Neural cell (in vitro differentiated cells): ENCODE results near the gene SLK. TPM values are rescaled to one million over a fixed set of nuclear protein-coding genes. Genes with fewer than 3 reads are reported as not detected.

Experiments used
- H2AFZ ChIP-seq: fragments of 200-600, 300-800 bp; sonication (generic), shearing (Covaris generic); 2 replicates; pipeline ENCODE4 v1.6.0; 2014; ENCODE audit warnings: low read depth, mild to moderate bottlenecking, antibody characterized with exemption, low read length, moderate library complexity
- H3F3A ChIP-seq: fragments of 200-600 bp; shearing (Covaris generic); 2 replicates; pipeline ENCODE4 v1.6.1; 2016; ENCODE audit warnings: mild to moderate bottlenecking, moderate library complexity, mixed read lengths, antibody characterized with exemption, low read length; ENCODE audit not compliant: insufficient read depth, poor library complexity, severe bottlenecking
- H3K27ac ChIP-seq: fragments of 200-600, 300-800 bp; sonication (generic), shearing (Covaris generic); 2 replicates; pipeline ENCODE4 v1.5.1; 2014; ENCODE audit warnings: mild to moderate bottlenecking, low read length, moderate library complexity
- H3K27me3 ChIP-seq: fragments of 300-800, 200-600 bp; sonication (generic), shearing (Covaris generic); 2 replicates; pipeline ENCODE4 v1.6.0; 2014; ENCODE audit warnings: mild to moderate bottlenecking, low read depth, low read length, moderate library complexity; ENCODE audit not compliant: insufficient read depth
- H3K36me3 ChIP-seq: fragments of 300-800, 200-600 bp; sonication (generic), shearing (Covaris generic); 2 replicates; pipeline ENCODE4 v1.5.1; 2014; ENCODE audit warnings: mild to moderate bottlenecking, antibody characterized with exemption, low read length, moderate library complexity; ENCODE audit not compliant: insufficient read depth
- H3K4me2 ChIP-seq: fragments of 300-800, 200-600 bp; sonication (generic), shearing (Covaris generic); 2 replicates; pipeline ENCODE4 v1.6.0; 2014; ENCODE audit warnings: mild to moderate bottlenecking, low read length
- H3K4me3 ChIP-seq: fragments of 300-800, 200-600 bp; sonication (generic), shearing (Covaris generic); 2 replicates; pipeline ENCODE4 v1.5.1; 2014; ENCODE audit warnings: mild to moderate bottlenecking, low read length, moderate library complexity
- H3K79me2 ChIP-seq: fragments of 200-600 bp; shearing (Covaris generic); replicated peaks from 2 replicates; pipeline ENCODE4 v1.6.0; 2014; ENCODE audit warnings: mild to moderate bottlenecking, low read length, moderate library complexity; ENCODE audit not compliant: insufficient read depth
- H3K9ac ChIP-seq: fragments of 300-800, 200-600 bp; sonication (generic), shearing (Covaris generic); 2 replicates; pipeline ENCODE4 v1.6.1; 2016; ENCODE audit warnings: mild to moderate bottlenecking, low read length, mixed read lengths
- H3K9me2 ChIP-seq: fragments of 200-600 bp; shearing (Covaris generic); 2 replicates; pipeline ENCODE4 v1.6.1; 2016; ENCODE audit warnings: mild to moderate bottlenecking, low read length, mixed read lengths; ENCODE audit not compliant: insufficient read depth
- H3K9me3 ChIP-seq: fragments of 200-600, 300-800 bp; sonication (generic), shearing (Covaris generic); 2 replicates; pipeline ENCODE4 v1.6.1; 2016; ENCODE audit warnings: mild to moderate bottlenecking, mixed run types, low read length, moderate library complexity, mixed read lengths
- H4K20me1 ChIP-seq: fragments of 200-600 bp; shearing (Covaris generic); 2 replicates; pipeline ENCODE4 v1.6.1; 2016; ENCODE audit warnings: mild to moderate bottlenecking, mixed run types; ENCODE audit not compliant: insufficient read depth
- CTCF ChIP-seq: fragments of 450-650 bp; IDR thresholded peaks from 2 replicates; pipeline ENCODE4 v1.5.1; 2014; ENCODE audit warnings: antibody characterized with exemption, mild to moderate bottlenecking, moderate library complexity; ENCODE audit not compliant: poor library complexity, severe bottlenecking
- EP300 ChIP-seq: fragments of 450-650 bp; conservative IDR thresholded peaks from 2 replicates; pipeline ENCODE4 v1.6.1; 2014; ENCODE audit warnings: antibody characterized with exemption, mild to moderate bottlenecking, moderate library complexity; ENCODE audit not compliant: poor library complexity, severe bottlenecking
- EZH2 ChIP-seq: fragments of 200-600, 300-800 bp; shearing (Covaris generic), sonication (generic); IDR thresholded peaks from 2 replicates; pipeline ENCODE4 v1.6.1; 2014; ENCODE audit warnings: antibody characterized with exemption, low read length, borderline replicate concordance, mild to moderate bottlenecking; ENCODE audit not compliant: insufficient read depth, poor library complexity, severe bottlenecking
- MXI1 ChIP-seq: fragments of 450-650 bp; conservative IDR thresholded peaks from 2 replicates; pipeline ENCODE4 v1.6.1; 2014; ENCODE audit warnings: antibody characterized with exemption, mild to moderate bottlenecking; ENCODE audit not compliant: poor library complexity, severe bottlenecking
- POLR2AphosphoS5 ChIP-seq: IDR thresholded peaks from 2 replicates; pipeline ENCODE4 v1.6.1; 2012
- RAD21 ChIP-seq: fragments of 450-650 bp; conservative IDR thresholded peaks from 2 replicates; pipeline ENCODE4 v1.6.1; 2014; ENCODE audit warnings: antibody characterized with exemption, mild to moderate bottlenecking, moderate library complexity
- REST ChIP-seq: IDR thresholded peaks from 2 replicates; pipeline ENCODE4 v1.6.1; 2012; ENCODE audit warnings: borderline replicate concordance
- SMC3 ChIP-seq: fragments of 450-650 bp; conservative IDR thresholded peaks from 2 replicates; pipeline ENCODE4 v1.6.1; 2014; ENCODE audit warnings: antibody characterized with exemption, mild to moderate bottlenecking, moderate library complexity; ENCODE audit not compliant: poor library complexity
- TAF1 ChIP-seq: IDR thresholded peaks from 2 replicates; pipeline ENCODE4 v1.6.1; 2012; ENCODE audit warnings: low read depth
- polyA plus RNA-seq: library from polyadenylated mRNA; depleted of rRNA; stranded (reverse); fragments of >200 nt; gene quantifications from 2 replicates; pipeline ENCODE4 v1.2.3, GENCODE V29; 2014

Gene SLK
- polyA plus RNA-seq, 1 donor from 2014 or later = 23.7 TPM

GRCh38 chr10:103995134-103995533, 28.2 kb downstream of the SLK start:
- Histone ChIP-seq H3K27me3 (no peaks in the 10 kb centered on the region), H3K27ac (no peak overlapping the region), H3K4me2 (no peak overlapping the region), H2AFZ (no peak overlapping the region), H3K79me2 (no peaks in the 10 kb centered on the region), H3K4me3 (no peak overlapping the region), H4K20me1 (no peaks in the 10 kb centered on the region), H3K9me3 (no peaks in the 10 kb centered on the region), H3F3A (no peaks in the 10 kb centered on the region), H3K9ac (no peak overlapping the region), H3K9me2 (no peaks in the 10 kb centered on the region), H3K36me3 (no peaks in the 10 kb centered on the region)
- TF ChIP-seq EP300 = no peak
- TF ChIP-seq TAF1 = no peak
- no peak for TF ChIP-seq MXI1
- TF ChIP-seq CTCF = no peak
- TF ChIP-seq POLR2AphosphoS5 = no peak
- TF ChIP-seq REST = no peak
- no peak for TF ChIP-seq RAD21
- TF ChIP-seq SMC3 = no peak
- TF ChIP-seq EZH2 = no peak

- no peaks in the 10 kb centered on the region for H3K9me2 ChIP-seq
- no peak overlapping the region for H3K4me3 ChIP-seq
- H3K36me3 ChIP-seq = peaks cover 3% of the 10 kb centered on the region
- H3K27me3 ChIP-seq = no peaks in the 10 kb centered on the region
- H3K79me2 ChIP-seq = no peaks in the 10 kb centered on the region
- no peak overlapping the region for H3K27ac ChIP-seq
- no peak overlapping the region for H3K9ac ChIP-seq
- H4K20me1 ChIP-seq = no peaks in the 10 kb centered on the region
- TF ChIP-seq REST (no peak), POLR2AphosphoS5 (no peak), EP300 (no peak), SMC3 (no peak), TAF1 (no peak), EZH2 (no peak), RAD21 (no peak), CTCF (no peak), MXI1 (no peak)
- H3F3A ChIP-seq = no peaks in the 10 kb centered on the region
- no peak overlapping the region for H3K4me2 ChIP-seq
- no peak overlapping the region for H2AFZ ChIP-seq
- H3K9me3 ChIP-seq = no peaks in the 10 kb centered on the region
Measured at GRCh38 chr10:103998805-103999204, 31.9 kb downstream of the SLK start.
